Neural cell (in vitro differentiated cells): ENCODE results near the gene FMR1. TPM values are rescaled to one million over a fixed set of nuclear protein-coding genes. Genes with fewer than 3 reads are reported as not detected.

ENCODE experiments used
- H2AFZ ChIP-seq: fragments of 200-600, 300-800 bp; sonication (generic), shearing (Covaris generic); 2 replicates; pipeline ENCODE4 v1.6.0; 2014; ENCODE audit warnings: low read depth, mild to moderate bottlenecking, antibody characterized with exemption, low read length, moderate library complexity
- H3F3A ChIP-seq: fragments of 200-600 bp; shearing (Covaris generic); 2 replicates; pipeline ENCODE4 v1.6.1; 2016; ENCODE audit warnings: mild to moderate bottlenecking, moderate library complexity, mixed read lengths, antibody characterized with exemption, low read length; ENCODE audit not compliant: insufficient read depth, poor library complexity, severe bottlenecking
- H3K27ac ChIP-seq: fragments of 200-600, 300-800 bp; sonication (generic), shearing (Covaris generic); 2 replicates; pipeline ENCODE4 v1.5.1; 2014; ENCODE audit warnings: mild to moderate bottlenecking, low read length, moderate library complexity
- H3K27me3 ChIP-seq: fragments of 300-800, 200-600 bp; sonication (generic), shearing (Covaris generic); 2 replicates; pipeline ENCODE4 v1.6.0; 2014; ENCODE audit warnings: mild to moderate bottlenecking, low read depth, low read length, moderate library complexity; ENCODE audit not compliant: insufficient read depth
- H3K36me3 ChIP-seq: fragments of 300-800, 200-600 bp; sonication (generic), shearing (Covaris generic); 2 replicates; pipeline ENCODE4 v1.5.1; 2014; ENCODE audit warnings: mild to moderate bottlenecking, antibody characterized with exemption, low read length, moderate library complexity; ENCODE audit not compliant: insufficient read depth
- H3K4me2 ChIP-seq: fragments of 300-800, 200-600 bp; sonication (generic), shearing (Covaris generic); 2 replicates; pipeline ENCODE4 v1.6.0; 2014; ENCODE audit warnings: mild to moderate bottlenecking, low read length
- H3K4me3 ChIP-seq: fragments of 300-800, 200-600 bp; sonication (generic), shearing (Covaris generic); 2 replicates; pipeline ENCODE4 v1.5.1; 2014; ENCODE audit warnings: mild to moderate bottlenecking, low read length, moderate library complexity
- H3K79me2 ChIP-seq: fragments of 200-600 bp; shearing (Covaris generic); replicated peaks from 2 replicates; pipeline ENCODE4 v1.6.0; 2014; ENCODE audit warnings: mild to moderate bottlenecking, low read length, moderate library complexity; ENCODE audit not compliant: insufficient read depth
- H3K9ac ChIP-seq: fragments of 300-800, 200-600 bp; sonication (generic), shearing (Covaris generic); 2 replicates; pipeline ENCODE4 v1.6.1; 2016; ENCODE audit warnings: mild to moderate bottlenecking, low read length, mixed read lengths
- H3K9me2 ChIP-seq: fragments of 200-600 bp; shearing (Covaris generic); 2 replicates; pipeline ENCODE4 v1.6.1; 2016; ENCODE audit warnings: mild to moderate bottlenecking, low read length, mixed read lengths; ENCODE audit not compliant: insufficient read depth
- H3K9me3 ChIP-seq: fragments of 200-600, 300-800 bp; sonication (generic), shearing (Covaris generic); 2 replicates; pipeline ENCODE4 v1.6.1; 2016; ENCODE audit warnings: mild to moderate bottlenecking, mixed run types, low read length, moderate library complexity, mixed read lengths
- H4K20me1 ChIP-seq: fragments of 200-600 bp; shearing (Covaris generic); 2 replicates; pipeline ENCODE4 v1.6.1; 2016; ENCODE audit warnings: mild to moderate bottlenecking, mixed run types; ENCODE audit not compliant: insufficient read depth
- EP300 ChIP-seq: fragments of 450-650 bp; conservative IDR thresholded peaks from 2 replicates; pipeline ENCODE4 v1.6.1; 2014; ENCODE audit warnings: antibody characterized with exemption, mild to moderate bottlenecking, moderate library complexity; ENCODE audit not compliant: poor library complexity, severe bottlenecking
- EZH2 ChIP-seq: fragments of 200-600, 300-800 bp; shearing (Covaris generic), sonication (generic); IDR thresholded peaks from 2 replicates; pipeline ENCODE4 v1.6.1; 2014; ENCODE audit warnings: antibody characterized with exemption, low read length, borderline replicate concordance, mild to moderate bottlenecking; ENCODE audit not compliant: insufficient read depth, poor library complexity, severe bottlenecking
- MXI1 ChIP-seq: fragments of 450-650 bp; conservative IDR thresholded peaks from 2 replicates; pipeline ENCODE4 v1.6.1; 2014; ENCODE audit warnings: antibody characterized with exemption, mild to moderate bottlenecking; ENCODE audit not compliant: poor library complexity, severe bottlenecking
- POLR2AphosphoS5 ChIP-seq: IDR thresholded peaks from 2 replicates; pipeline ENCODE4 v1.6.1; 2012
- RAD21 ChIP-seq: fragments of 450-650 bp; conservative IDR thresholded peaks from 2 replicates; pipeline ENCODE4 v1.6.1; 2014; ENCODE audit warnings: antibody characterized with exemption, mild to moderate bottlenecking, moderate library complexity
- SMC3 ChIP-seq: fragments of 450-650 bp; conservative IDR thresholded peaks from 2 replicates; pipeline ENCODE4 v1.6.1; 2014; ENCODE audit warnings: antibody characterized with exemption, mild to moderate bottlenecking, moderate library complexity; ENCODE audit not compliant: poor library complexity
- TAF1 ChIP-seq: IDR thresholded peaks from 2 replicates; pipeline ENCODE4 v1.6.1; 2012; ENCODE audit warnings: low read depth
- polyA plus RNA-seq: library from polyadenylated mRNA; depleted of rRNA; stranded (reverse); fragments of >200 nt; gene quantifications from 2 replicates; pipeline ENCODE4 v1.2.3, GENCODE V29; 2014
- TF ChIP-seq, protein P1 (sequence below): fragments of 450-650 bp; IDR thresholded peaks from 2 replicates; pipeline ENCODE4 v1.5.1; 2014; ENCODE audit warnings: antibody characterized with exemption, mild to moderate bottlenecking, moderate library complexity; ENCODE audit not compliant: poor library complexity, severe bottlenecking
- TF ChIP-seq, protein P2 (sequence below): IDR thresholded peaks from 2 replicates; pipeline ENCODE4 v1.6.1; 2012; ENCODE audit warnings: borderline replicate concordance

The FMR1 gene
- polyA plus RNA-seq, 1 donor from 2014 or later = 70.8 TPM

DNA sequence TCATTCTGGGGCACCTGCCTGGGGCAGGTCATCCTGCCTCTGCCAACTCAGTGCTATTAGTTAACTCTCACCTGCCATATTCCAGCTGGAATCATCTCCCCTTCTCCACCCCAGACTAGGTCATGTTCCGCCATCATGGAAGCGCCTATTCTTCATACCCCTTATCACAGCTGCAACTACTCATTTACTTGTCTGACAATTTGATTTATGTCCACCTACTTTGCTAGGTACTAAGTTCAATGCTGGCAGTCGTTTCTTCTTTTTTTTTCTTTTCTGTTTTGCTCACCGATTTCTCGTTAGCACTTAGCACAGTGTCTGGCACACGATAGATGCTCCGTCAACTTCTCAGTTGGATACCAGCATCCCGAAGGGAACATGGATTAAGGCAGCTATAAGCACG is 1.1 kb upstream of the FMR1 start:
- no peaks in the 10 kb centered on the region for H3F3A ChIP-seq
- no peaks in the 10 kb centered on the region for H3K9me2 ChIP-seq
- H3K79me2 ChIP-seq = peaks cover 27% of the 10 kb centered on the region
- no peaks in the 10 kb centered on the region for H3K36me3 ChIP-seq
- TF ChIP-seq, protein P1, sequence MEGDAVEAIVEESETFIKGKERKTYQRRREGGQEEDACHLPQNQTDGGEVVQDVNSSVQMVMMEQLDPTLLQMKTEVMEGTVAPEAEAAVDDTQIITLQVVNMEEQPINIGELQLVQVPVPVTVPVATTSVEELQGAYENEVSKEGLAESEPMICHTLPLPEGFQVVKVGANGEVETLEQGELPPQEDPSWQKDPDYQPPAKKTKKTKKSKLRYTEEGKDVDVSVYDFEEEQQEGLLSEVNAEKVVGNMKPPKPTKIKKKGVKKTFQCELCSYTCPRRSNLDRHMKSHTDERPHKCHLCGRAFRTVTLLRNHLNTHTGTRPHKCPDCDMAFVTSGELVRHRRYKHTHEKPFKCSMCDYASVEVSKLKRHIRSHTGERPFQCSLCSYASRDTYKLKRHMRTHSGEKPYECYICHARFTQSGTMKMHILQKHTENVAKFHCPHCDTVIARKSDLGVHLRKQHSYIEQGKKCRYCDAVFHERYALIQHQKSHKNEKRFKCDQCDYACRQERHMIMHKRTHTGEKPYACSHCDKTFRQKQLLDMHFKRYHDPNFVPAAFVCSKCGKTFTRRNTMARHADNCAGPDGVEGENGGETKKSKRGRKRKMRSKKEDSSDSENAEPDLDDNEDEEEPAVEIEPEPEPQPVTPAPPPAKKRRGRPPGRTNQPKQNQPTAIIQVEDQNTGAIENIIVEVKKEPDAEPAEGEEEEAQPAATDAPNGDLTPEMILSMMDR = no peak
- TF ChIP-seq SMC3 = no peak
- TF ChIP-seq, protein P2, sequence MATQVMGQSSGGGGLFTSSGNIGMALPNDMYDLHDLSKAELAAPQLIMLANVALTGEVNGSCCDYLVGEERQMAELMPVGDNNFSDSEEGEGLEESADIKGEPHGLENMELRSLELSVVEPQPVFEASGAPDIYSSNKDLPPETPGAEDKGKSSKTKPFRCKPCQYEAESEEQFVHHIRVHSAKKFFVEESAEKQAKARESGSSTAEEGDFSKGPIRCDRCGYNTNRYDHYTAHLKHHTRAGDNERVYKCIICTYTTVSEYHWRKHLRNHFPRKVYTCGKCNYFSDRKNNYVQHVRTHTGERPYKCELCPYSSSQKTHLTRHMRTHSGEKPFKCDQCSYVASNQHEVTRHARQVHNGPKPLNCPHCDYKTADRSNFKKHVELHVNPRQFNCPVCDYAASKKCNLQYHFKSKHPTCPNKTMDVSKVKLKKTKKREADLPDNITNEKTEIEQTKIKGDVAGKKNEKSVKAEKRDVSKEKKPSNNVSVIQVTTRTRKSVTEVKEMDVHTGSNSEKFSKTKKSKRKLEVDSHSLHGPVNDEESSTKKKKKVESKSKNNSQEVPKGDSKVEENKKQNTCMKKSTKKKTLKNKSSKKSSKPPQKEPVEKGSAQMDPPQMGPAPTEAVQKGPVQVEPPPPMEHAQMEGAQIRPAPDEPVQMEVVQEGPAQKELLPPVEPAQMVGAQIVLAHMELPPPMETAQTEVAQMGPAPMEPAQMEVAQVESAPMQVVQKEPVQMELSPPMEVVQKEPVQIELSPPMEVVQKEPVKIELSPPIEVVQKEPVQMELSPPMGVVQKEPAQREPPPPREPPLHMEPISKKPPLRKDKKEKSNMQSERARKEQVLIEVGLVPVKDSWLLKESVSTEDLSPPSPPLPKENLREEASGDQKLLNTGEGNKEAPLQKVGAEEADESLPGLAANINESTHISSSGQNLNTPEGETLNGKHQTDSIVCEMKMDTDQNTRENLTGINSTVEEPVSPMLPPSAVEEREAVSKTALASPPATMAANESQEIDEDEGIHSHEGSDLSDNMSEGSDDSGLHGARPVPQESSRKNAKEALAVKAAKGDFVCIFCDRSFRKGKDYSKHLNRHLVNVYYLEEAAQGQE = no peak
- no peak overlapping the region for H3K27ac ChIP-seq
- no peak overlapping the region for H3K9ac ChIP-seq
- H2AFZ ChIP-seq = no peak overlapping the region
- no peaks in the 10 kb centered on the region for H4K20me1 ChIP-seq
- no peaks in the 10 kb centered on the region for H3K9me3 ChIP-seq
- H3K4me2 ChIP-seq = no peak overlapping the region
- no peaks in the 10 kb centered on the region for H3K27me3 ChIP-seq
- H3K4me3 ChIP-seq = no peak overlapping the region

DNA sequence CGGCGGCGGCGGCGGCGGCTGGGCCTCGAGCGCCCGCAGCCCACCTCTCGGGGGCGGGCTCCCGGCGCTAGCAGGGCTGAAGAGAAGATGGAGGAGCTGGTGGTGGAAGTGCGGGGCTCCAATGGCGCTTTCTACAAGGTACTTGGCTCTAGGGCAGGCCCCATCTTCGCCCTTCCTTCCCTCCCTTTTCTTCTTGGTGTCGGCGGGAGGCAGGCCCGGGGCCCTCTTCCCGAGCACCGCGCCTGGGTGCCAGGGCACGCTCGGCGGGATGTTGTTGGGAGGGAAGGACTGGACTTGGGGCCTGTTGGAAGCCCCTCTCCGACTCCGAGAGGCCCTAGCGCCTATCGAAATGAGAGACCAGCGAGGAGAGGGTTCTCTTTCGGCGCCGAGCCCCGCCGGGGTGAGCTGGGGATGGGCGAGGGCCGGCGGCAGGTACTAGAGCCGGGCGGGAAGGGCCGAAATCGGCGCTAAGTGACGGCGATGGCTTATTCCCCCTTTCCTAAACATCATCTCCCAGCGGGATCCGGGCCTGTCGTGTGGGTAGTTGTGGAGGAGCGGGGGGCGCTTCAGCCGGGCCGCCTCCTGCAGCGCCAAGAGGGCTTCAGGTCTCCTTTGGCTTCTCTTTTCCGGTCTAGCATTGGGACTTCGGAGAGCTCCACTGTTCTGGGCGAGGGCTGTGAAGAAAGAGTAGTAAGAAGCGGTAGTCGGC is 528 bp downstream of the FMR1 start:
- Histone ChIP-seq H3K27me3 (no peaks in the 10 kb centered on the region), H2AFZ (peak overlapping the region; percentile 73), H3K36me3 (no peaks in the 10 kb centered on the region), H3K9me2 (no peaks in the 10 kb centered on the region), H3F3A (no peaks in the 10 kb centered on the region), H3K9ac (peak overlapping the region; percentile 81), H3K4me2 (no peak overlapping the region), H3K4me3 (peak overlapping the region; percentile 84), H3K79me2 (peaks cover 41% of the 10 kb centered on the region), H3K9me3 (no peaks in the 10 kb centered on the region), H4K20me1 (no peaks in the 10 kb centered on the region), H3K27ac (peak overlapping the region; percentile 80)
- TF ChIP-seq, protein P2 = no peak
- TF ChIP-seq POLR2AphosphoS5 (no peak), MXI1 (no peak), EP300 (no peak), RAD21 (no peak), EZH2 (no peak), SMC3 (no peak), TAF1 (no peak)
- TF ChIP-seq, protein P1 = no peak
